Thymus (tissue), 11 donors: ENCODE results near the gene RANBP10. TPM values are rescaled to one million over a fixed set of nuclear protein-coding genes. Genes with fewer than 3 reads are reported as not detected.
"Not testable (repeated sequence)": the region's sequence is repeated elsewhere in the genome, so short reads cannot be mapped to it uniquely, and the experiment has no call there.

Experiments used
- DNase-seq, 9 donors: peaks; one replicate each; pipeline ENCODE4 v3.0.0-alpha.2; 2013; ENCODE audit warnings: low spot score in 9 of 9, low read depth in 6 of 9, missing footprints in 1 of 9
- H3K27ac ChIP-seq, 2 donors: one replicate each; pipeline ENCODE4 v1.5.1; 2013; ENCODE audit warnings: control low read depth in 1 of 2, low read depth in 1 of 2, low read length in 1 of 2, mild to moderate bottlenecking in 1 of 2, moderate library complexity in 1 of 2
- H3K27me3 ChIP-seq, 2 donors: one replicate each; pipeline ENCODE4 v1.5.1; 2013; ENCODE audit warnings: low read length in 1 of 2; ENCODE audit not compliant: control insufficient read depth in 2 of 2, insufficient read depth in 1 of 2
- H3K36me3 ChIP-seq, 2 donors: one replicate each; pipeline ENCODE4 v1.5.1; 2013; ENCODE audit warnings: low read length in 1 of 2, mild to moderate bottlenecking in 1 of 2, moderate library complexity in 1 of 2; ENCODE audit not compliant: control insufficient read depth in 2 of 2, insufficient read depth in 2 of 2
- H3K4me1 ChIP-seq, 2 donors: one replicate each; pipeline ENCODE4 v1.5.1; 2013; ENCODE audit warnings: low read length in 2 of 2; ENCODE audit not compliant: control insufficient read depth in 2 of 2, insufficient read depth in 2 of 2
- H3K4me3 ChIP-seq, 2 donors: one replicate each; pipeline ENCODE4 v1.5.1; 2013; ENCODE audit warnings: low read length in 2 of 2, control low read depth in 1 of 2, mild to moderate bottlenecking in 1 of 2
- H3K9me3 ChIP-seq, 2 donors: one replicate each; pipeline ENCODE4 v1.5.1; 2013; ENCODE audit warnings: low read length in 1 of 2, mild to moderate bottlenecking in 1 of 2; ENCODE audit not compliant: control insufficient read depth in 2 of 2, insufficient read depth in 1 of 2
- WGBS: extraction: QIAGEN DNeasy Blood & Tissue Kit; methylation state at CpG from one replicate; pipeline ENCODE4 v1.1.7; 2013; 5-methylcytosine and 5-hydroxymethylcytosine counted together
- polyA plus RNA-seq: library from polyadenylated mRNA; stranded (reverse); fragments of 200-250 nt; gene quantifications from one replicate; pipeline ENCODE4 v1.2.3, GENCODE V29; 2013
- total RNA-seq: library from RNA; stranded (reverse); fragments of 120-200 nt; gene quantifications from one replicate; pipeline ENCODE4 v1.2.4, GENCODE V29; 2013
- donor health status: healthy.

Gene RANBP10
- total and polyA plus RNA-seq, 2 donors = 3.7 to 10.7 TPM

DNA sequence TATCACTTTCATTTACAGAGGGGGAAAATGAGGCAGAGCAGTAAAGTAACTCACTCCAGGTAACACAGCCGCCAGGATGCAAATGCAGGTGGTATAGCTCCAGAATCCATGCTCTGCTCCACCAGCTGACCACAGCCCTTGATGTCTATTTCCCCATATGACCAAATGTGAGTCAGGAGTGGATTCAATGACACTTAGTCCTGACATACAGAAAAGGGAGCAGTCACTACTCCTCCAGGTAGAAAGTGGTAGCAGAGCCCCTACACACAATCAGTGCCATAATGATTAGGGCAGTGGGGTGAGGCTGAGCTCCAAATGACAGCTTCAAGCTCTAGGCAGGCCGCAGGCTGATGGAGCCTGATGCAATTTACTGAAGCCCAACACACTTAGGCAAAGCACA is 44.0 kb downstream of the RANBP10 start:
- Histone ChIP-seq H3K27me3 (no peaks in the 10 kb centered on the region), H3K36me3 (peaks cover 19 to 39% of the 10 kb centered on the region in 2 donors), H3K4me3 (no peak overlapping the region), H3K4me1 (peaks cover 0 to 10% of the 10 kb centered on the region in 2 donors), H3K9me3 (no peaks in the 10 kb centered on the region), H3K27ac (no peak overlapping the region)
- DNase-seq = no peak
- WGBS = 94% methylated on average over 2 of the region's 2 CpGs

DNA sequence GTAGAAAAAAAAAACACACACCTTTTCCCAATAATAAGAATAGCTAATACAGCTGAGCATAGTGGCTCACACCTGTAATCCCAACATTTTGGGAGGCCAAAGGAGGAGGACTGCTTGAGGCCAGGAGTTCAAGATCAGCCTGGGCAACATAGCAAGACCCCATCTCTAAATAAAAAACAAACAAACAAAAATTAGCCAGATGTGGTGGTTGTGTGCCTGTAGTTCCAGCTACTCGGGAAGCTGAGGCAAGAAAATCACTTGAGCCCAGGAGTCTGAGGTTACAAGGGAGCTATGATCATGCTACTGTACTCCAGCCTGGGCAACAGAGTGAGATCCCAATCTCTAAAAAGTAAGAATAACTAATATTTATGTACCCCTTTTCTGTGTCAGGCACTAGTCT is 44.4 kb downstream of the RANBP10 start:
- Histone ChIP-seq H3K27me3 (no peaks in the 10 kb centered on the region), H3K4me1 (peaks cover 0 to 10% of the 10 kb centered on the region in 2 donors), H3K9me3 (no peaks in the 10 kb centered on the region), H3K27ac (no peak overlapping the region), H3K4me3 (no peak overlapping the region), H3K36me3 (peaks cover 19 to 39% of the 10 kb centered on the region in 2 donors)
- no peak for DNase-seq
- 98% methylated on average over 1 of the region's 1 CpG for WGBS

DNA sequence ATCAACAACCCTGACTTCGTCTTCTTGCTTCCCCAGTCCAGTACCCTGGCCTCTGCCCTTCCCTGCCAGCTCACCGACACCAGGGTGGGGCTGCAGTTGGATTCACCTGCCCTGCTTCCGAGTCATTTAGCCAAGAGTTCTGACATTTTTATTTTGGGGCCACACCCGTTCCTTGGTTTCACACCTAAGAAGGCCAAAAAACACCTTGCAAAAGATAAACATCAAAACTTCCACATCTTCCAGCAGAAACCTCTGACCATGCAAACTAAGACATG is 45.5 kb downstream of the RANBP10 start:
- Histone ChIP-seq H3K4me1 (peaks cover 0 to 10% of the 10 kb centered on the region in 2 donors), H3K36me3 (peaks cover 17 to 31% of the 10 kb centered on the region in 2 donors), H3K27me3 (no peaks in the 10 kb centered on the region), H3K9me3 (no peaks in the 10 kb centered on the region), H3K4me3 (no peak overlapping the region), H3K27ac (peak overlapping the region in 1 of 2 donors; percentile 70)
- 97% methylated on average over 4 of the region's 4 CpGs for WGBS
- DNase-seq = no peak

DNA sequence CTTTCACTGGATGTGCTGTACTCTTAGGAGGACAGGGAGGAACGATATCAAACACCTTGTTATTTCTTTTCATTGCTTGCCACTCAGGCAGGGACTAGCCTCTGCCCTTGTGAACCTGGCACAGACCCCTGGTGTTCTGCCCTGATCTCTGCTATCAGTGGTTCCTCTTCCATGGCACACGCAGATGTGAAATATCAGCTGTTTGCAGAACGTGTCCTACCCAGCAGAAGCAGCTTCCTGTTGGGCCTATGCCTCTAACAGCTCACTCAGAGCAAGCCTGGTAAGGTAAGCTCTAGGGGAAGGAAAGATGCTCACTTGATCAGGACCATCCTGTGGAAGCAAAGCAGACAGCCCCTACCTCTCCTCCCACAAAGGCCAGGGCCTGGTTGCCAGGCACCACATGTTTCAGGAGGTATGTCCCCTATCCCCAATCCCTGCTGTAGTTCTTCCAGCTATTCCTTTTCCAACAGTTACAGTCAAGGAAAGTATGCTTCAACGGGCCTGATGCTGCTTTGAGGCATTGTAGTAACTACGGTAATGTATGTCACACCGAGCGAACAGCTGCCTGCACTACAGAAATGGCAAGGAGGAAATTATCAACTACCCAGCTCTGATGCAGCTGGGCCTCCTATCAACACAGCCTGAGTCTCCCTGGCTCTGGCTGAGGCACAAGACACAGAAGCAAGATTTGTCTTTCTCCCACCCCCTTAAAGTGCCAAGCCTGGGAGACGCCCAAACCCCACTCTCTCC is 46.0 kb downstream of the RANBP10 start:
- Histone ChIP-seq H3K4me3 (no peak overlapping the region), H3K27ac (peak overlapping the region; percentile 6 to 70), H3K27me3 (no peaks in the 10 kb centered on the region), H3K9me3 (no peaks in the 10 kb centered on the region), H3K36me3 (peaks cover 19 to 31% of the 10 kb centered on the region in 2 donors), H3K4me1 (peaks cover 0 to 10% of the 10 kb centered on the region in 2 donors)
- peak in 2 of 9 donors; percentile 28 to 48 for DNase-seq
- WGBS = 54% methylated on average over 8 of the region's 8 CpGs

DNA sequence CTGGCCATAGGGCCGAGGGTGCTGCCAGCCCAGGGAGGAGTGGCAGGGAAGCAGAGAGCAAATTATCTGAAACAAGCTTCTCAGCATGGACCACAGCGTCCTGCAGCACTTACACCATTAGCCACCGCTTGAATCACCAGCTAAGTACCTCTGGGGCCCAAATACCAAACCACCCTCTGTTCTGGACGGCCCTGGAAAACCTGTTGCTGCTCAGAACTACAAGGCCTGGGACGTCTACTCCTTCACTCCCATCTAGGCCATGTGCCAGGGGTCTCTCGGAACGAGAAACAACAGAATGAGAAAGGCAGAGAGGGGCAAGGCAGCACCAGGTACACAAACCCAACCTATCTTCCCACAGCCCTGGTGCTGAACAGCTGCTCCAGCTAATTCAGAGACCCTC is 47.4 kb downstream of the RANBP10 start:
- Histone ChIP-seq H3K27ac (no peak overlapping the region), H3K9me3 (no peaks in the 10 kb centered on the region), H3K4me3 (no peak overlapping the region), H3K4me1 (peaks cover 0 to 10% of the 10 kb centered on the region in 2 donors), H3K36me3 (peaks cover 23 to 30% of the 10 kb centered on the region in 2 donors), H3K27me3 (no peaks in the 10 kb centered on the region)
- WGBS = 96% methylated on average over 7 of the region's 7 CpGs
- DNase-seq = no peak

DNA sequence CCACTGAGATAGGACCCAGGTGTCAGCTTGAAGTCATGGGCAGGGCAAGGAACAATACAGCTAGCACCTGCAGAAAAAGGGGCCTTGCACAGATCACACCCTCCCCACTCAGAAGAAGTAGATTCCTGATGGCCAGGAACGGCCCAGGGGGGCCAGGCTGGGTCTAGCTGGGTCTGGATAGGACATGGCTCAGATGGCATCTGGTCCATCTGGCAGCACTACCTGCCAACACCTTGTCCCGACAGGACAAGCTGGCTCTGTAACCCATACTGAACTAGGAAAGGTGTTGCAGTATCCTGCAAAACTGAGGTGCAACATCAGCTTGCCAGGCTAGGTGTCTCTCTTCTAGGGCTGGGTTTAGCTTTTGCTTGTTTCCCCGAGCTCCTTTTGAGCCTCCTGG is 48.4 kb downstream of the RANBP10 start:
- Histone ChIP-seq H3K4me1 (peaks cover 0 to 10% of the 10 kb centered on the region in 2 donors), H3K9me3 (no peaks in the 10 kb centered on the region), H3K27ac (no peak overlapping the region), H3K4me3 (no peak overlapping the region), H3K27me3 (no peaks in the 10 kb centered on the region), H3K36me3 (peaks cover 27 to 28% of the 10 kb centered on the region in 2 donors)
- no peak for DNase-seq
- WGBS = 95% methylated on average over 3 of the region's 3 CpGs

DNA sequence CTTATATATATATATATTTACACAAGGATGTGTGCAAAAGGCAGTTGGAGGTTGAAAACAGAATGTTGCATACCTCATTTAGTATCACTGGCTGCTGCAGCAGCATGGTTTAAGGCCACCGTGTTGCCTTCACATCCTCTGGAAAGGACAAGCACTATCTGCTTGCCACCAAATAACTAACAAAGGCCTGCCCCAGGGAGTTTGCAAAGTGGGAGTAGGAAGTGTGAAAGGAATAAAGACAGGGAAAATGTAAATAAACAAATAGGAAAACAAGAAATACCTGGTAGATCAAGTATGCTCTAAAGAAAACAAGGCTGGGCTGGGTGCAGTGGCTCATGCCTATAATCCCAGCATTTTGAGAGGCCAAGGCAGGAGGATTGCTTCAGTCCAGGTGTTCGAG is 53.7 kb downstream of the RANBP10 start:
- Histone ChIP-seq H3K27ac (no peak overlapping the region), H3K4me3 (no peak overlapping the region), H3K9me3 (no peaks in the 10 kb centered on the region), H3K4me1 (no peaks in the 10 kb centered on the region), H3K27me3 (no peaks in the 10 kb centered on the region), H3K36me3 (peaks cover 14 to 23% of the 10 kb centered on the region in 2 donors)
- 96% methylated on average over 2 of the region's 2 CpGs for whole genome bisulfite sequencing
- no peak for DNase-seq

DNA sequence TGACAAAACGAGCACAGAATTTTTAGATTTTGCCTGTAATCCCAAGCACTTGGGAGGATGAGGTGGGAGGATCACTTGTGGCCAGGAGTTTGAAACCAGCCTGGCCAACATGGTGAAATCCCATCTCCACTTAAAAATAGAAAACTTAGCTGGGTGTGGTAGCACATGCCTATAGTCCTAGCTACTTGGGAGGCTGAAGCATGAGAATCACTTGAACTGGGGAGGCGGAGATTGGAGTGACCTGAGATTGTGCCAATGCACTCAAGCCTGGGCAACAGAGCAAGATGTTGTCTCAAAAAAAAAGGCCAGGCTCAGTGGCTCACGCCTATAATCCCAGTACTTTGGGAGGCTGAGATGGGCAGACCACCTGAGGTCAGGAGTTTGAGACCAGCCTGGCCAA is 55.0 kb downstream of the RANBP10 start:
- not testable (repeated sequence) for H3K4me1 ChIP-seq, H3K27ac ChIP-seq, H3K4me3 ChIP-seq, H3K9me3 ChIP-seq, DNase-seq, H3K27me3 ChIP-seq
- peaks cover 8 to 23% of the 10 kb centered on the region in 2 donors for H3K36me3 ChIP-seq
- WGBS = 98% methylated on average over 3 of the region's 3 CpGs

DNA sequence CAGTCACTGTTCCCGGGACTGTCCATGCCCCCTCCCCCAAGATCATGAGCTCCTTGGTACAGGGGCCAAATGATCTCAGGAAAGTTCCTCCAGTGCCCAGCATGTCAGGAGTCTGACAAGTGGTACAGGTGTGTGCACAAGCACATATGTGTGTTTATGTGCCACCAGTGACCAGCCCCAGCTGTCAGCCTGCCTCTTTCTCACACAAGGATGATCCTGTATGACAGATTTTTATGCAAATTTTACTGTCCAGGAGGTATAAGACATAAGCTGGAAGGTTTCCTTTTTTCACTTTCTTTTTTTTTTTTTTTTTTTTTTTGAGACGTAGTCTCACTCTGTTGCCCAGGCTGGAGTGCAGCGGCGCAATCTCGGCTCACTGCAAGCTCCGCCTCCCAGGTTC is 55.9 kb downstream of the RANBP10 start:
- 96% methylated on average over 6 of the region's 6 CpGs for WGBS
- H3K27ac ChIP-seq = no peak overlapping the region

More for the DNA sequence above, 55.9 kb downstream of the RANBP10 start:
- no peaks in the 10 kb centered on the region for H3K27me3 ChIP-seq
- H3K4me1 ChIP-seq = no peaks in the 10 kb centered on the region
- H3K36me3 ChIP-seq = peaks cover 8 to 18% of the 10 kb centered on the region in 2 donors
- no peaks in the 10 kb centered on the region for H3K9me3 ChIP-seq
- H3K4me3 ChIP-seq = no peak overlapping the region
- no peak for DNase-seq
